Stimulated activated CD4-positive, alpha-beta T cell treated with anti-CD3 and anti-CD28 coated beads, Interleukin-1b, Interleukin-23, amount 100 ng/mL, for 48 hours (primary cell): ENCODE results near the gene KCNK2.

Experiments used
- DNase-seq: peaks from one replicate; pipeline ENCODE4 v3.0.0-alpha.2; 2020

KCNK2 gene

GRCh38 chr1:215101511-215101910, 19.0 kb downstream of the KCNK2 start:
- DNase-seq: no peak

DNA sequence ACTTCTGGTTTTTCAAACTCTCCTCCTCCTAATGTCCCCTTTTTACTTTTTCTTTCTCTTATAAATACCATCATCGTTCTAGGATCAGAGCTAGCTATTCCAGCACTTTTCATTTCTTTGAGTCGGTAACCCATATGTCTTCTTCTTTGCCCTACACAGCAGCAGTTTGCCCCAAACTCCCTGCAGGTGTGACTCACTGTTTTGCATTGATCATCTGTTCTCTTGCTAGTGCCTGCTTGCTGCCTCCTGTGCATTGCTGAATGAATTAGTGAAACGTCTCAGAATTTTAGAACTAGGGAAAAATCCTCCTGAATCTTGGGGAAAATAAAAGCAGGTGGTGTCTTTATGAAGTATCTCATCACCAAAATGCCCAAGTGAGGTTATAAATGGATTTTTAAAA, 21.7 kb downstream of the KCNK2 start:
- no peak for DNase-seq

- no peak for DNase-seq
These were observed 23.5 kb downstream of the KCNK2 start for GRCh38 chr1:215106067-215106466.

DNA sequence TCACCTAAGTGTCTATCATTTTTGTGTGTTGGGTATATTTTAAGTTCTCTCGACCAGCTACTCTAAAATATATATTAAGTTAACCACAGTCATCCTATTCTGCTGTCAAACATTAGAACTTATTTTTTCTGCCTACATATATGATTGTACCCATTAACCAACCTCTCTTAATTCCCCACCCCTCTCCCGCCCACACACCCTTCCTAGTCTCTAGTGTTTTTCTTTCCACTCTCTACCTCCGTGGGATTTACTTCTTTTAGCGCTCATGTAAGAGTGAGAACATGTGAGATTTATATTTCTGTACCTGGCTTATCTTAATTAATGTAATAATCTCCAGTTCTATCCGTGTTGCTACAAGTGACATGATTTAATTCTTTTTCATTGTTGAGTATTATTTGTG, 26.6 kb downstream of the KCNK2 start:
- no peak for DNase-seq

DNA sequence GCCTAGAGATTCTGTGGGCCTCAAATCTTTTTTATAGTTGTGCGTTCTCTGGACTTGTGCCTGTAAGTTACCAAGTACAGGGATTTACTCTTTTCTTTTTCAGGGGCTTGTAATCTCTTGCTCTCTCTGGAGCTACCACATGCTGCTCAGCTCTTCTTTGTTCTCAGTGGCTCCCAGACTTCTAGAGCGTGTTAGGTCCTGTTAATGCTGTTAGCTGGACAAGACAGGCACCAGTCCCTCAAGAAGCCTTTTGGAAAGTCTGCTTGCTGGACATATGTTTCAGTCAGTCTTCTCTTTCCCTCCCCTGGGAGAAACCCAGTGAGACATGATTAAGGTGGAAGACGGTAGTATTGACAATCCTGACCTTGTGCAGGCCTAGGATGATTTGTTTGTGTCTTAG, 29.4 kb downstream of the KCNK2 start:
- no peak for DNase-seq

- DNase-seq: no peak
These were observed 31.2 kb downstream of the KCNK2 start for GRCh38 chr1:215113776-215114153.

DNA sequence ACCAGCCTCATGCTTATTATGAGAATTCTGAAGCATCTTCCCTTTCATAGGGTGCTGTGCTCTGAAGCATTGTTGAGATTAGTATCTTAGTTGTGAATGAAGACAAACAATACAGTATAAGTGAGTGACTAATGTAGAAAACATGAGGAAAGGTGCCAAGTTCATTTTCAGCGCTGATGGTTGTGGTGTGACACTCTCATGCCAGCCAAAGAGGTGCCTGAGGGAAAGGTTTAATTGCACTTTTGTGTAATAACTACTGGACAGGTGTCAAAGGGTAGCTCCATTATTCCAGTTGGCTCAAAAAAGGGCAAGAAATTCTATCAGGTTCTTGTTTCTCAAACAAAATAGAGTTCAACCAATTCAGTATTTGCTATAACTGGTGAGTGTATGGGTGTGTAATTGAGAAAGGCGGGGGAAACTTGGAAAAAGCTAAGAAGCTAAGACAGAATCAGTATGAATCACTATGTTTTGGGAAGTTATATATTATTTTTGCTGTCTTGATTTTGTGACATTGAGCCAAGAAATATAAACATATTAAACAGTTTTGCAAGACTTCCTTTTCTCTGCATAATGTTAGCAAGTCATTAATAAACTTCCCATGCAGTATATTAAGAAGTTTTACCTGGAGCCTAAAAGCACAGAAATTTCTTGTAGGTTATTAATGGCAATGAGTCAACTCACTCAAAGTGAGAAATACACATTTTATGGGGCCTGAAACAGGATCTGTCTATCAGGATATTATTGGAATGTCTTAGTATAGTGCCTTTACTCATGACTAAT, 31.8 kb downstream of the KCNK2 start:
- DNase-seq: no peak

DNA sequence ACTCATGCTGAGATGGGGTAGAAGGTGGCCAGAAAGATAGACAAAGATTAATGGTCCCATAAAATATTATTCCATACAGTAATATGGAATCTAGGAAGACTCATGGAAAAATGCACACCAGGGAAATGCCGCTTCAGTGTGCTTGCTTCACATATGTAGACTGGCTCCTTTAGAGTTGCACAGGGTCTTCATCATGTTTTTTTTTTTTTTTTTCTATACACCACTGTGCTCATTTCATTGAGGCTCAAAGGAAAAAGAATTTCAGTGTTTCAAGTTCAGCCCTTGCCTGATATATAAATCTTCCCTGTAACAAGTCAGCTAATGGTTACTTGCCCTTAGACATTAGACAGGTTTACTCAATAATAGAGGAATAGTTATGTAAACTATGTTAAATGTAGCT, 33.2 kb downstream of the KCNK2 start:
- no peak for DNase-seq

DNA sequence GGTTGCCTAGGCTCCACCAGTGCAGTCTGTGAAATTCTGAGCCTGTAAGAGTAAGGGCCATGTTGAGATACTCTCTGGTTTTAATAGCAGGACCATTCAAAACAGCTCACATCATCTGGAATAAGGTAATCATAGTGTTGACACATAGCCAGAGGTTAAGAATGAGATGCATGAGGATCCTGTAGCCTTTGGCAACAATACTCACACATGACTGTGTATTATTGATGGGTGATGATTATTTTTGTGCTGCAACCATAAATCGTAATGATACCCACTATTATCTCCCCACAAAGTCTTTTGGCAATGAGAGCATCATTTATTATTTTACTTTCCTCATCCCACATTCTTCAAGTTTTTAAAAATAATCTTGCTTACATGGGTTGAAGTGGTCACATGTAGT, 35.5 kb downstream of the KCNK2 start:
- no peak for DNase-seq

DNA sequence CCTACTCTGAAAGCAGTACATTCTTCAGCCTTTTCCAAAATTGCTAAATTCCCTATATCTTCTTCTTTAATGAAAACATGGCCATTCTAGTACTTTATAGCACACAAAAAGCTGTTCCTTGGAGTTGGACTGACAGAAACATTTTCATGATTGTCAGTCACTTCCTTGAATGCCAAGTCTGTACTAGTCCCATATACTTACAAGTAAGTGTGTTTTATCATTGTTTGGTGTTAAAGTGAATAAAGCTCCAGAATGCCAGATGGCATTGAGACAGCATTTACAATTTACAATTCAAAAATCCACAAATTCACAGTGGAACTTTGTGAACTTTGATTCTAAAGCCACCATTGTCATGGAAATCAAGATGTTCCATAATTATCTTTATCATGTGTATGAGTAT, 36.5 kb downstream of the KCNK2 start:
- DNase-seq: no peak

- DNase-seq: no peak
These were observed 37.3 kb downstream of the KCNK2 start for GRCh38 chr1:215119719-215120365.

DNA sequence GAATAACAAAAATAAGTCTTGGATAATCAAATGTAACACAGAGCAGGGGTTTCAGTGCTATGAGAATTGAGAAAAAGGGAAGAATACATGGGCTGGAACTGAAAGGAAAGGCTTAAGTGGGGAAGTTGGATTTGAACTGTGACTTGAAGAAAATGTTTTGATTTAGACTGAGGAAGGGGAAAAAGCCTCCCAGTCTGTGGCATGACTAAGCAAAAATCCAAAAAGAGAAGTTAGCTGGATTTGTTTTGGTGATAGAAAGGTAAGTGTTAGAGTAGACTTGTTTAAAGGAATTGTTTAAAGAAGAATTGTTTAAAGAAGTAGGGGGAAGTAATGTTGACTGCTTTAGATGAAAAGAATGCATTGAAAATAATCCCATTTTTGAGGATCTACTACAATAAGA, 46.0 kb downstream of the KCNK2 start:
- DNase-seq: no peak

GRCh38 chr1:215131291-215131690, 48.8 kb downstream of the KCNK2 start:
- no peak for DNase-seq

GRCh38 chr1:215132156-215132555, 49.6 kb downstream of the KCNK2 start:
- no peak for DNase-seq

GRCh38 chr1:215133532-215133931, 51.0 kb downstream of the KCNK2 start:
- no peak for DNase-seq

DNA sequence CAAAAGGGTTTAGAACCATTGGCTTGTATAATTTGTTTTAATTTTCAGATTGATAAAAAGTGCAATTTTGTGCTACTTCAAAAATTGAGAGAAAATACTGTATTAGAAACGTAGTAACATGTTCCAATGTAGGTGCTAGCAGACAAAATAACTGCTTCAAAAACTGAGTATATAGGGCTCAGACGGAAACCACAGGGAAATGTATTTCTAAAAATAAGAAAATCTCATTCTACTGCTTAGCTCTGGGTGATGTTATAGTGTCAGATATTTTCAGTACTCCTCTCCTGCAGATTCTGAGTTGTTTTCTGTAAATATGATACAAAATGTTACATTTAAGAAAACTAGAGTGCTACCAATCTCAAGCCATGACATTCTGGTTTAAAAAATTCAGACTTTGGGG, 55.4 kb downstream of the KCNK2 start:
- no peak for DNase-seq

DNA sequence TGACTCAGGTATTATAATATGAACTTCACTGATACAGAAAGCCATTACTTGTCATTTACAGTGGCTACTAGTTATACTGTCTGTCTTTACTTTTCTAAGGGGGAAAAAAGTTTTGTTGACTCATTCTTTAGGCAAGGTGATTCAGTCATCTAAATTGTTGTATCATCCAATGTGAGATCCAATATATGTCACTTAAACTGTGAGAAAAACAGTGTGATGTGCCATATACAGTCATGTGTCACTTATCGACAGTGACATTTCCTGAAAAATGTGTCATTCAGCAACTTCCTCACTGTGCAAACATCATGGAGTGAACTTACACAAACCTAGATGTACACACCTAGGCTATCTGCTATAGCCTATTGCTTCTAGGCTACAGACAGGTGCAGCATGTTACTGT, 57.6 kb downstream of the KCNK2 start:
- DNase-seq: no peak

DNA sequence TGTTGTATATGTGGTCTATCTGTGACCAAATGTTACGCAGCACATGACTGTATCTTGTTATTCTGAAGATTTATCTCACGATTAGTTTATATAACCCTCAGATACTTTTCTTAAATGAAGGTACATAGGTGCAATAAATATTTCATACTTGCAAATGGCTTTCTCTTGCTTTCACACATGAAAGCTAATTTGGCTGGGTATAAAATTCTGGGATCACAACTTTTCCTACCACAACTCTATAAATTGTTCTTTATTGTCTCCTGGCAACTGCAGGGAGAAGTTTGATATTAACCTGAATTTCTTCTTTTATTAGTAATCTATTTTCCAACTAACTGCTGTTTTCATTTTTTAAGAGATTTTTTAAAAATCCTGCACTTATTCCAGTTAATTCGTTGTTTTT, 58.9 kb downstream of the KCNK2 start:
- DNase-seq: no peak

GRCh38 chr1:215143497-215143896, 61.0 kb downstream of the KCNK2 start:
- no peak for DNase-seq

- DNase-seq: no peak
These were observed 63.9 kb downstream of the KCNK2 start for GRCh38 chr1:215146240-215146975.

DNA sequence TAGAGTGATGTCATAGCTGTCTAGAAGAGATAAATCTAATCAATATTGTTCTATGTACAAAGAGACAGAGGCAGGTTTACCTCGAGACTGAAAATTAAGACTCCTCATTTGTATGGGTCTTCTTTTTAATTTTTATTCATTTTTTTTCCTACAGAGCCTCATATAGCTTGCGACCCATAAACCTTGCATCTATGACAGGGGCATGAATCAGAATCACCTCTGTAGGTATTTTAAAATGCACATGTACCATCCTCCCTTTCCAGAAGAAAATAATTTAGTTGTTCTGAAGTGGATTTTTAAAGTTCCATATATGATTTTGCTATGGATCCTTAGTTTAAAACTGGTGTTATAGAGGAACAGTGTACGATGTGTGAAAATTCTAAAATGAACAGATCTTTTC, 64.5 kb downstream of the KCNK2 start:
- no peak for DNase-seq

- DNase-seq: no peak
These were observed 69.5 kb downstream of the KCNK2 start for GRCh38 chr1:215151841-215152549.

- DNase-seq: no peak
These were observed 73.7 kb downstream of the KCNK2 start for GRCh38 chr1:215156232-215156631.

DNA sequence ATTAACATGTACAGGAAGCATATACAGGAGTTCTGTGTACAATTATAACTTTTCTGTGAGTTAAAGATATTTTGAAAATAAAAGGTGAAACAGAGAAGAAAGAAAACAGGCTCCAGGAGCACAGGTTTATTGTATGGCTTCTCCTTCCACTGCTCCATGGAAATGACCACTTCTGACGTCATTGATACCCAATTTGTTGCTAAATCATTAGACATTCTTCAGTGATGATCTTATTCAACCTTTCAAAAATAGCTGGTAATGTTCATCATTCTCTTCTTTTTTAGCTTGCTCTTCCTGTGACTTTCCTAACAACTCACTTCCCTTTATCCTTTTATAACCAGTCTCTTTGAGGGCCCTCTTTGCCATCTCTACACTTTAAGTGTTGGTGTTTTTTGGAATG, 77.8 kb downstream of the KCNK2 start:
- DNase-seq: no peak
